ENCODE results near the gene TYROBP. TPM values are rescaled to one million over a fixed set of nuclear protein-coding genes. Genes with fewer than 3 reads are reported as not detected.

The TYROBP gene
- total RNA-seq, 1 donor from 2014 or later = not detected

DNA sequence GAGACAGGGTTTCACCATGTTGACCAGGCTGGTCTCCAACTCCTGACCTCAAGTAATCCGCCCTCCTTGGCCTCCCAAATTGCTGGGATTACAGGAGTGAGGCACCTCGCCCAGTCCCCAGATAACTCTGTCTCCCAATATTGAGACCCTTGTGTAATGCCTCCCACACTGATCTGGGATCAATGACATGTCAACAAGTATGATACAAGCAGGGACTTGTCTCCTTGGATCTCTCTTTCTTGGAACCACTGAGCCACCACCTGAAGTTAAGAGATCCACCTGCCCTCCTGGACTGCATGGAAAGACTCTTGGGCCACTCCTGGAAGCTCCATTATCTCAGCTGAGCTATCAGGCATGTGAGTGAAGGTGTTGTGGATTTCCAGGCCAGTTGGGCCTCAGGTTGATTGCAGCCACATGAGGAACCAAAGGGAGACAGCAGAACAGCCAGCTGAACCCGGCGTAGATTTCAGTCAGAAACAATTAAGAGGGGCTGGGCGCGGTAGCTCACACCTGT lies 22.8 kb downstream of the TYROBP start:
- DNase-seq (ENCODE audit: low spot score) = no peak
- no peaks in the 10 kb centered on the region for H3K9me3 Mint-ChIP-seq (ENCODE audit: unreplicated experiment)
- H3K4me3 Mint-ChIP-seq (ENCODE audit: unreplicated experiment) = no peak overlapping the region
- H3K4me1 Mint-ChIP-seq (ENCODE audit: unreplicated experiment) = no peaks in the 10 kb centered on the region
- peaks cover 24% of the 10 kb centered on the region for H3K36me3 Mint-ChIP-seq (ENCODE audit: low read depth, unreplicated experiment)
- H3K27me3 Mint-ChIP-seq (ENCODE audit: unreplicated experiment) = peaks cover 2% of the 10 kb centered on the region
- H3K27ac Mint-ChIP-seq (ENCODE audit: unreplicated experiment) = no peak overlapping the region
- TF ChIP-seq, protein P1, sequence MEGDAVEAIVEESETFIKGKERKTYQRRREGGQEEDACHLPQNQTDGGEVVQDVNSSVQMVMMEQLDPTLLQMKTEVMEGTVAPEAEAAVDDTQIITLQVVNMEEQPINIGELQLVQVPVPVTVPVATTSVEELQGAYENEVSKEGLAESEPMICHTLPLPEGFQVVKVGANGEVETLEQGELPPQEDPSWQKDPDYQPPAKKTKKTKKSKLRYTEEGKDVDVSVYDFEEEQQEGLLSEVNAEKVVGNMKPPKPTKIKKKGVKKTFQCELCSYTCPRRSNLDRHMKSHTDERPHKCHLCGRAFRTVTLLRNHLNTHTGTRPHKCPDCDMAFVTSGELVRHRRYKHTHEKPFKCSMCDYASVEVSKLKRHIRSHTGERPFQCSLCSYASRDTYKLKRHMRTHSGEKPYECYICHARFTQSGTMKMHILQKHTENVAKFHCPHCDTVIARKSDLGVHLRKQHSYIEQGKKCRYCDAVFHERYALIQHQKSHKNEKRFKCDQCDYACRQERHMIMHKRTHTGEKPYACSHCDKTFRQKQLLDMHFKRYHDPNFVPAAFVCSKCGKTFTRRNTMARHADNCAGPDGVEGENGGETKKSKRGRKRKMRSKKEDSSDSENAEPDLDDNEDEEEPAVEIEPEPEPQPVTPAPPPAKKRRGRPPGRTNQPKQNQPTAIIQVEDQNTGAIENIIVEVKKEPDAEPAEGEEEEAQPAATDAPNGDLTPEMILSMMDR (IDR thresholded peaks at IDR 0.05; ENCODE audit: unreplicated experiment) = no peak

GRCh38 chr19:35883882-35884281 lies 24.2 kb downstream of the TYROBP start:
- TF ChIP-seq, protein P1 (IDR thresholded peaks at IDR 0.05; ENCODE audit: unreplicated experiment) = no peak
- Mint-ChIP-seq H3K4me1 (ENCODE audit: unreplicated experiment) (no peaks in the 10 kb centered on the region), H3K36me3 (ENCODE audit: low read depth, unreplicated experiment) (peaks cover 15% of the 10 kb centered on the region), H3K27me3 (ENCODE audit: unreplicated experiment) (peaks cover 6% of the 10 kb centered on the region), H3K4me3 (ENCODE audit: unreplicated experiment) (no peak overlapping the region), H3K27ac (ENCODE audit: unreplicated experiment) (no peak overlapping the region), H3K9me3 (ENCODE audit: unreplicated experiment) (no peaks in the 10 kb centered on the region)
- DNase-seq (ENCODE audit: low spot score) = no peak

DNA sequence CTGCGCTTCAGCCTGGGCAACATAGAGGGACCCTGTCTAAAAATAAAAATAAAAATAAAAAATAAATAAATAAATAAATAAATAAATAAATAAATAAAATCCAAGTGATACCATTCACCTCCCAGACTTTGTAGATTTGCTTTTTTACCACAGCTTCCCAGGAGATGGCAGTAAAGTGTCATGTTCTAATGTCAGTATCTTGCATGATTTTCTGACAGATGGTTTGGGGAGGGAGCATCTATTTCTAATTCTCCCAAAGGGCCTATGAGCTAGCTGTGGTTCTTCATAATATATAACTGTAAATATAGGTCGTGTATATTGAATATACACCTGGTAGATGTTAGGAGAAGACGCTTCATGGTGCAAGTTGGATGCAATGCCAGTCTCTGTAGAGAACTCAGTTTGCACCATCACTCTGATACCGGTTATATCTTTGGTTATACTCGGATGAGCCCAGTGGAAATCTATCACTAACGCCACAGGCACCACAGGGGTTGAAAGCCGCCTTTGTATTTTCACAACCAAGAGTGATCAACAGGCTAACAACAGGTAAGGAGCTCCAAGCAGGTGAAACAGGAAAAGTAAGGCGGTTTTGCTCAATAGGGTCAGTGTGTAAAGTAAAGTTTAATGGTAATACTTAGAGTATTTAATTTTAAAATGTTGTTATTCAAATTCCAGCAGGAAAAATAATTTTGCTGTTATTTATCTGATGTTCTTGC lies 25.8 kb downstream of the TYROBP start:
- H3K9me3 Mint-ChIP-seq (ENCODE audit: unreplicated experiment) = no peaks in the 10 kb centered on the region
- H3K27me3 Mint-ChIP-seq (ENCODE audit: unreplicated experiment) = peaks cover 8% of the 10 kb centered on the region
- TF ChIP-seq, protein P1 (IDR thresholded peaks at IDR 0.05; ENCODE audit: unreplicated experiment) = peak; percentile 59
- peak; percentile 57 for DNase-seq (ENCODE audit: low spot score)
- H3K27ac Mint-ChIP-seq (ENCODE audit: unreplicated experiment) = no peak overlapping the region
- H3K4me3 Mint-ChIP-seq (ENCODE audit: unreplicated experiment) = no peak overlapping the region
- H3K36me3 Mint-ChIP-seq (ENCODE audit: low read depth, unreplicated experiment) = peaks cover 6% of the 10 kb centered on the region
- no peaks in the 10 kb centered on the region for H3K4me1 Mint-ChIP-seq (ENCODE audit: unreplicated experiment)

DNA sequence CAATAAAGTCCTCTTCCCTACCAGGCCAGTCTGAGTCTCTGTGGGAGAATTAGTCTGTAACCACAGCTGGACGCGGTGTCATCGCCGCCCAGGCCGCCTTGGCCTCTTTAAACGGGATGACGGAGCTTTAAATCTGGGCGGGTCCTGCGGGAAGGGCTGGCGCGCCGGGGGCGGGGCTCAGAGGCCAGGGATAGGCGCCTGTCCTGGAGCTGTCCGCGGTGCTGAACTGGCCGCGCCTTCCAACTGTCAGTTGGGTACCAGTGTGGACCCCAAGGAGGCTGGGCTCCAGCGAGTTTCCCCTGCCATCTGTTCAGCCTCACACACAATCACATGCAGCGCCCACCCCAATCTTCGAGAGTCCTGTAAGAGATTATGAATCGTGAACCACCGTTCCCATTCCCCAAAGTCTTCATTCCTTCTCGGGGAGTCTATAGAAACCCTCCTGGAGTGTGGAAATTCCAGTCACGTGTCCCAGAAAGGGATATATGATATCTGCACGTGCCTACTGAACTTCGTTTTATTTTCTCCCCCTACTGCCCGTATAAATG lies 28.3 kb downstream of the TYROBP start:
- TF ChIP-seq, protein P1 (IDR thresholded peaks at IDR 0.05; ENCODE audit: unreplicated experiment) = no peak
- H3K36me3 Mint-ChIP-seq (ENCODE audit: low read depth, unreplicated experiment) = no peaks in the 10 kb centered on the region
- H3K4me3 Mint-ChIP-seq (ENCODE audit: unreplicated experiment) = no peak overlapping the region
- peak; percentile 94 for DNase-seq (ENCODE audit: low spot score)
- H3K9me3 Mint-ChIP-seq (ENCODE audit: unreplicated experiment) = no peaks in the 10 kb centered on the region
- no peak overlapping the region for H3K27ac Mint-ChIP-seq (ENCODE audit: unreplicated experiment)
- no peaks in the 10 kb centered on the region for H3K4me1 Mint-ChIP-seq (ENCODE audit: unreplicated experiment)
- peaks cover 9% of the 10 kb centered on the region for H3K27me3 Mint-ChIP-seq (ENCODE audit: unreplicated experiment)

- Mint-ChIP-seq H3K27ac (ENCODE audit: unreplicated experiment) (no peak overlapping the region), H3K9me3 (ENCODE audit: unreplicated experiment) (no peaks in the 10 kb centered on the region), H3K27me3 (ENCODE audit: unreplicated experiment) (peaks cover 10% of the 10 kb centered on the region), H3K4me3 (ENCODE audit: unreplicated experiment) (no peak overlapping the region), H3K36me3 (ENCODE audit: low read depth, unreplicated experiment) (no peaks in the 10 kb centered on the region), H3K4me1 (ENCODE audit: unreplicated experiment) (no peaks in the 10 kb centered on the region)
- DNase-seq (ENCODE audit: low spot score) = no peak
- TF ChIP-seq, protein P1 (IDR thresholded peaks at IDR 0.05; ENCODE audit: unreplicated experiment) = no peak
These were observed 29.0 kb downstream of the TYROBP start for GRCh38 chr19:35879068-35879467.
